Coronary artery (tissue), 2 donors: ENCODE data around the gene MAGI1.

Experiments
- DNase-seq: peaks from one replicate; pipeline ENCODE4 v3.0.0-alpha.2; 2017; ENCODE audit warnings: low spot score
- H3K27ac ChIP-seq, 2 donors: fragments of 200-600 bp; sonication (generic); one replicate each; pipeline ENCODE4 v1.5.1; 2016 to 2019
- H3K4me3 ChIP-seq: fragments of 200-600 bp; sonication (generic); 2 replicates; pipeline ENCODE4 v1.5.1; 2016; ENCODE audit warnings: mild to moderate bottlenecking, moderate library complexity
- CTCF ChIP-seq: fragments of 200-600 bp; sonication (generic); IDR thresholded peaks from one replicate; pipeline ENCODE4 v1.5.1; 2019; ENCODE audit warnings: antibody characterized with exemption

Gene MAGI1

GRCh38 chr3:65406470-65406869 lies 632.2 kb downstream of the MAGI1 start:
- no peak for DNase-seq
- Histone ChIP-seq H3K4me3 (no peak overlapping the region), H3K27ac (no peak overlapping the region)
- TF ChIP-seq CTCF, result no peak

GRCh38 chr3:65402597-65402996 lies 636.1 kb downstream of the MAGI1 start:
- no peak for DNase-seq
- Histone ChIP-seq H3K4me3 (no peak overlapping the region), H3K27ac (no peak overlapping the region)
- TF ChIP-seq CTCF, result no peak

GRCh38 chr3:65401359-65402305 lies 637.1 kb downstream of the MAGI1 start:
- TF ChIP-seq CTCF, result no peak
- Histone ChIP-seq H3K4me3 (no peak overlapping the region), H3K27ac (no peak overlapping the region)
- no peak for DNase-seq

- TF ChIP-seq CTCF, result no peak
- H3K27ac ChIP-seq, result no peak overlapping the region
- DNase-seq, result no peak
- H3K4me3 ChIP-seq, result no peak overlapping the region
These were observed 637.8 kb downstream of the MAGI1 start for GRCh38 chr3:65400899-65401298.

GRCh38 chr3:65398953-65399352 lies 639.8 kb downstream of the MAGI1 start:
- Histone ChIP-seq H3K27ac (no peak overlapping the region), H3K4me3 (no peak overlapping the region)
- no peak for DNase-seq
- TF ChIP-seq CTCF, result no peak

GRCh38 chr3:65396078-65396477 lies 642.6 kb downstream of the MAGI1 start:
- TF ChIP-seq CTCF, result no peak
- no peak overlapping the region for H3K4me3 ChIP-seq

GRCh38 chr3:65391068-65391467 lies 647.6 kb downstream of the MAGI1 start:
- H3K4me3 ChIP-seq, result no peak overlapping the region
- H3K27ac ChIP-seq, result no peak overlapping the region
- TF ChIP-seq CTCF, result no peak
- no peak for DNase-seq

More at GRCh38 chr3:65396078-65396477, 642.6 kb downstream of the MAGI1 start:
- no peak for DNase-seq
- H3K27ac ChIP-seq, result no peak overlapping the region
